Measurements from ENCODE around the gene ST6GALNAC3.
"Not testable (repeated sequence)": the region's sequence is repeated elsewhere in the genome, so short reads cannot be mapped to it uniquely, and the experiment has no call there.

The ST6GALNAC3 gene

GRCh38 chr1:76292418-76293184, 218.1 kb downstream of the ST6GALNAC3 start:
- DNase-seq: no peak

GRCh38 chr1:76293831-76294230, 219.3 kb downstream of the ST6GALNAC3 start:
- no peak for DNase-seq

- DNase-seq: no peak
Observed at GRCh38 chr1:76294482-76295194, 220.1 kb downstream of the ST6GALNAC3 start.

GRCh38 chr1:76298399-76298798, 223.9 kb downstream of the ST6GALNAC3 start:
- no peak for DNase-seq

- no peak for DNase-seq
Observed at GRCh38 chr1:76299036-76299435, 224.5 kb downstream of the ST6GALNAC3 start.

- DNase-seq: no peak
Observed at GRCh38 chr1:76300556-76300955, 226.0 kb downstream of the ST6GALNAC3 start.

- no peak for DNase-seq
Observed at GRCh38 chr1:76302711-76303339, 228.3 kb downstream of the ST6GALNAC3 start.

- DNase-seq: no peak
Observed at GRCh38 chr1:76303340-76303717, 228.8 kb downstream of the ST6GALNAC3 start.

GRCh38 chr1:76313304-76313703, 238.8 kb downstream of the ST6GALNAC3 start:
- DNase-seq: no peak

GRCh38 chr1:76314730-76315129, 240.2 kb downstream of the ST6GALNAC3 start:
- DNase-seq: no peak

- no peak for DNase-seq
Observed at GRCh38 chr1:76317299-76317900, 242.9 kb downstream of the ST6GALNAC3 start.

- DNase-seq: no peak
Observed at GRCh38 chr1:76330991-76331603, 256.6 kb downstream of the ST6GALNAC3 start.

GRCh38 chr1:76335882-76336281, 261.3 kb downstream of the ST6GALNAC3 start:
- DNase-seq: no peak

GRCh38 chr1:76336931-76337371, 262.4 kb downstream of the ST6GALNAC3 start:
- no peak for DNase-seq

GRCh38 chr1:76337542-76338219, 263.1 kb downstream of the ST6GALNAC3 start:
- no peak for DNase-seq

GRCh38 chr1:76340056-76340455, 265.5 kb downstream of the ST6GALNAC3 start:
- no peak for DNase-seq

- DNase-seq: not testable (repeated sequence)
Observed at GRCh38 chr1:76341816-76342215, 267.3 kb downstream of the ST6GALNAC3 start.

GRCh38 chr1:76343356-76343755, 268.8 kb downstream of the ST6GALNAC3 start:
- no peak for DNase-seq

GRCh38 chr1:76351655-76352054, 277.1 kb downstream of the ST6GALNAC3 start:
- no peak for DNase-seq

- DNase-seq: no peak
Observed at GRCh38 chr1:76352741-76353435, 278.3 kb downstream of the ST6GALNAC3 start.

- DNase-seq: no peak
Observed at GRCh38 chr1:76354236-76354635, 279.7 kb downstream of the ST6GALNAC3 start.

GRCh38 chr1:76366726-76367125, 292.2 kb downstream of the ST6GALNAC3 start:
- DNase-seq: no peak
